GM18951 (cell line): ENCODE measurements around the gene RMND1.

ENCODE experiments used
- POLR2A ChIP-seq: IDR thresholded peaks from 4 replicates; pipeline ENCODE4 v1.6.1; 2011; ENCODE audit warnings: mild to moderate bottlenecking; ENCODE audit not compliant: insufficient read length, insufficient read depth; ENCODE audit errors: extremely low read depth
- in situ Hi-C: fragments of 300-500 bp; cut with MboI; formaldehyde crosslinking; loops from one replicate; pipeline ENCODE4 v1.12.0; 2022; ENCODE audit warnings: low sequenced_read_pairs, mixed read lengths, inconsistent platforms; ENCODE audit not compliant: unreplicated experiment

RMND1 gene

GRCh38 chr6:151414641-151415260, 37.2 kb downstream of the RMND1 start:
- no peak for TF ChIP-seq POLR2A
- in situ Hi-C loops, result no loop called here

GRCh38 chr6:151413372-151414145, 38.4 kb downstream of the RMND1 start:
- in situ Hi-C loops, result no loop called here
- no peak for TF ChIP-seq POLR2A

GRCh38 chr6:151412909-151413308, 39.0 kb downstream of the RMND1 start:
- TF ChIP-seq POLR2A, result no peak
- in situ Hi-C loops, result no loop called here

- TF ChIP-seq POLR2A, result no peak
- in situ Hi-C loops, result no loop called here
Measured at GRCh38 chr6:151409679-151410078, 42.2 kb downstream of the RMND1 start.

- no peak for TF ChIP-seq POLR2A
Measured at GRCh38 chr6:151409260-151409659, 42.7 kb downstream of the RMND1 start.

GRCh38 chr6:151408858-151409257, 43.1 kb downstream of the RMND1 start:
- TF ChIP-seq POLR2A, result no peak
- in situ Hi-C loops, result no loop called here

More at GRCh38 chr6:151409260-151409659, 42.7 kb downstream of the RMND1 start:
- in situ Hi-C loops, result no loop called here

- in situ Hi-C loops, result no loop called here
- no peak for TF ChIP-seq POLR2A
Measured at GRCh38 chr6:151403919-151404308, 48.0 kb downstream of the RMND1 start.

GRCh38 chr6:151402228-151402627, 49.7 kb downstream of the RMND1 start:
- TF ChIP-seq POLR2A, result no peak
- in situ Hi-C loops, result no loop called here

- TF ChIP-seq POLR2A, result no peak
- in situ Hi-C loops, result no loop called here
Measured at GRCh38 chr6:151400473-151400872, 51.5 kb downstream of the RMND1 start.

- no peak for TF ChIP-seq POLR2A
- in situ Hi-C loops, result no loop called here
Measured at GRCh38 chr6:151399679-151400078, 52.2 kb downstream of the RMND1 start.

- in situ Hi-C loops, result no loop called here
Measured at GRCh38 chr6:151393410-151393809, 58.5 kb downstream of the RMND1 start.

GRCh38 chr6:151392427-151392826, 59.5 kb downstream of the RMND1 start:
- in situ Hi-C loops, result no loop called here
- TF ChIP-seq POLR2A, result no peak

More at GRCh38 chr6:151393410-151393809, 58.5 kb downstream of the RMND1 start:
- TF ChIP-seq POLR2A, result no peak

- peak; percentile 59 for TF ChIP-seq POLR2A
- in situ Hi-C loops, result no loop called here
Measured at GRCh38 chr6:151391471-151392413, 60.2 kb downstream of the RMND1 start, which contains the start of gene ZBTB2. ZBTB2 (minus strand) TSS chr6:151391559; CDS start chr6:151373637, 17,922 bp downstream.
